Prostate gland (tissue), 2 donors: ENCODE results near the gene MYO9B.

Experiments
- CTCF ChIP-seq, 4 experiments: fragments of 200-600 bp in 2 of 4; fragments of 450-650 bp in 2 of 4; sonication (generic) in 2 of 4; IDR thresholded peaks; 1 replicate in 3 of 4; 2 replicates in 1 of 4; pipeline ENCODE4 v1.5.1; 2016 to 2019; ENCODE audit warnings: antibody characterized with exemption in 4 of 4, mild to moderate bottlenecking in 2 of 4, moderate library complexity in 2 of 4
- POLR2A ChIP-seq: fragments of 450-650 bp; IDR thresholded peaks from one replicate; pipeline ENCODE4 v1.6.1; 2016; ENCODE audit warnings: antibody characterized with exemption, mild to moderate bottlenecking

- TF ChIP-seq CTCF (IDR thresholded peaks at IDR 0.05) (no peak), POLR2A (no peak)
Measured at GRCh38 chr19:17234911-17235299, 159.3 kb downstream of the MYO9B start.
